ENCODE data around the gene EYS.

Gene EYS

GRCh38 chr6:64803470-64804166 lies 903.4 kb downstream of the EYS start:
- DNase-seq: no peak

GRCh38 chr6:64792534-64792933 lies 914.5 kb downstream of the EYS start:
- no peak for DNase-seq

GRCh38 chr6:64789476-64789875 lies 917.5 kb downstream of the EYS start:
- DNase-seq: no peak

GRCh38 chr6:64786736-64787135 lies 920.3 kb downstream of the EYS start:
- DNase-seq: no peak

GRCh38 chr6:64782877-64783276 lies 924.1 kb downstream of the EYS start:
- no peak for DNase-seq

- DNase-seq: no peak
Measured at GRCh38 chr6:64777941-64778785, 928.9 kb downstream of the EYS start.

GRCh38 chr6:64776359-64776758 lies 930.7 kb downstream of the EYS start:
- no peak for DNase-seq

GRCh38 chr6:64774881-64775280 lies 932.1 kb downstream of the EYS start:
- no peak for DNase-seq

- no peak for DNase-seq
Measured at GRCh38 chr6:64750910-64751309, 956.1 kb downstream of the EYS start.

- no peak for DNase-seq
Measured at GRCh38 chr6:64737418-64737817, 969.6 kb downstream of the EYS start.

GRCh38 chr6:64736421-64736950 lies 970.5 kb downstream of the EYS start:
- DNase-seq: no peak

GRCh38 chr6:64733433-64733832 lies 973.6 kb downstream of the EYS start:
- DNase-seq: no peak

- no peak for DNase-seq
Measured at GRCh38 chr6:64732888-64733287, 974.1 kb downstream of the EYS start.

- no peak for DNase-seq
Measured at GRCh38 chr6:64729522-64729921, 977.5 kb downstream of the EYS start.

- DNase-seq: no peak
Measured at GRCh38 chr6:64727075-64727474, 980.0 kb downstream of the EYS start.

- no peak for DNase-seq
Measured at GRCh38 chr6:64724091-64724490, 982.9 kb downstream of the EYS start.

- no peak for DNase-seq
Measured at GRCh38 chr6:64723327-64724058, 983.5 kb downstream of the EYS start.

- no peak for DNase-seq
Measured at GRCh38 chr6:64721865-64722264, 985.2 kb downstream of the EYS start.

GRCh38 chr6:64717281-64717680 lies 989.7 kb downstream of the EYS start:
- no peak for DNase-seq

- DNase-seq: no peak
Measured at GRCh38 chr6:64715624-64716023, 991.4 kb downstream of the EYS start.

- no peak for DNase-seq
Measured at GRCh38 chr6:64714073-64714472, 993.0 kb downstream of the EYS start.

- DNase-seq: no peak
Measured at GRCh38 chr6:64713175-64713574, 993.9 kb downstream of the EYS start.

GRCh38 chr6:64712606-64713005 lies 994.4 kb downstream of the EYS start:
- no peak for DNase-seq
